H9 (cell line): ENCODE measurements around the gene NBPF4. TPM values are rescaled to one million over a fixed set of nuclear protein-coding genes. Genes with fewer than 3 reads are reported as not detected.
"Not testable (repeated sequence)": the region's sequence is repeated elsewhere in the genome, so short reads cannot be mapped to it uniquely, and the experiment has no call there.

Experiments
- DNase-seq: peaks from one replicate; pipeline ENCODE4 v3.0.0-alpha.2; 2017
- H2AFZ ChIP-seq: one replicate; pipeline ENCODE4 v1.6.1; 2013; ENCODE audit warnings: mild to moderate bottlenecking, low read length, control low read depth, moderate library complexity
- H2AK5ac ChIP-seq: 2 replicates; pipeline ENCODE4 v1.6.1; 2013; ENCODE audit warnings: low read length, control low read depth, mixed read lengths; ENCODE audit not compliant: insufficient read length
- H2BK120ac ChIP-seq: one replicate; pipeline ENCODE4 v1.6.1; 2013; ENCODE audit warnings: low read depth, mild to moderate bottlenecking, low read length, control low read depth, inconsistent platforms; ENCODE audit not compliant: poor library complexity, severe bottlenecking
- H2BK12ac ChIP-seq: 2 replicates; pipeline ENCODE4 v1.6.1; 2013; ENCODE audit warnings: low read length, control low read depth, mixed read lengths, low read depth; ENCODE audit not compliant: insufficient read length
- H2BK15ac ChIP-seq: 2 replicates; pipeline ENCODE4 v1.6.1; 2013; ENCODE audit warnings: low read depth, low read length, control low read depth
- H2BK20ac ChIP-seq: one replicate; pipeline ENCODE4 v1.6.1; 2013; ENCODE audit warnings: low read depth, mild to moderate bottlenecking, low read length, control low read depth, inconsistent platforms; ENCODE audit not compliant: poor library complexity, severe bottlenecking
- H2BK5ac ChIP-seq: 2 replicates; pipeline ENCODE4 v1.6.1; 2013; ENCODE audit warnings: low read length, control low read depth, mixed read lengths; ENCODE audit not compliant: insufficient read length
- H3K14ac ChIP-seq: 2 replicates; pipeline ENCODE4 v1.6.1; 2013; ENCODE audit warnings: low read length, control low read depth; ENCODE audit not compliant: insufficient read depth
- H3K18ac ChIP-seq: 2 replicates; pipeline ENCODE4 v1.6.1; 2013; ENCODE audit warnings: low read depth, mild to moderate bottlenecking, mixed read lengths, low read length, control low read depth; ENCODE audit not compliant: insufficient read length
- H3K23ac ChIP-seq: 2 replicates; pipeline ENCODE4 v1.6.1; 2013; ENCODE audit warnings: low read length, control low read depth, mixed read lengths, low read depth; ENCODE audit not compliant: insufficient read length
- H3K23me2 ChIP-seq: 2 replicates; pipeline ENCODE4 v1.6.1; 2013; ENCODE audit warnings: low read depth, mild to moderate bottlenecking, mixed read lengths, low read length, control low read depth; ENCODE audit not compliant: insufficient read length, poor library complexity, severe bottlenecking
- H3K27ac ChIP-seq: 2 replicates; pipeline ENCODE4 v1.5.1; 2013; ENCODE audit warnings: low read length, control low read depth, mixed read lengths, low read depth; ENCODE audit not compliant: insufficient read length
- H3K27me3 ChIP-seq: 2 replicates; pipeline ENCODE4 v1.6.1; 2013; ENCODE audit warnings: low read length, control low read depth, inconsistent platforms; ENCODE audit not compliant: insufficient read depth
- H3K4ac ChIP-seq: 2 replicates; pipeline ENCODE4 v1.6.1; 2013; ENCODE audit warnings: low read depth, mild to moderate bottlenecking, control low read depth, inconsistent platforms, low read length, moderate library complexity
- H3K4me1 ChIP-seq: 2 replicates; pipeline ENCODE4 v1.6.1; 2013; ENCODE audit warnings: low read length, control low read depth, inconsistent platforms; ENCODE audit not compliant: insufficient read depth
- H3K4me2 ChIP-seq: 2 replicates; pipeline ENCODE4 v1.6.1; 2013; ENCODE audit warnings: low read length, control low read depth, mixed read lengths; ENCODE audit not compliant: insufficient read length, insufficient read depth
- H3K56ac ChIP-seq: 2 replicates; pipeline ENCODE4 v1.6.1; 2013; ENCODE audit warnings: low read depth, mild to moderate bottlenecking, mixed read lengths, low read length, control low read depth; ENCODE audit not compliant: insufficient read length
- H3K79me1 ChIP-seq: 2 replicates; pipeline ENCODE4 v1.6.1; 2013; ENCODE audit warnings: low read depth, mild to moderate bottlenecking, moderate library complexity, low read length, control low read depth, inconsistent platforms; ENCODE audit not compliant: insufficient read depth, poor library complexity, severe bottlenecking
- H3K79me2 ChIP-seq: 2 replicates; pipeline ENCODE4 v1.6.1; 2013; ENCODE audit warnings: low read length, control low read depth, inconsistent platforms; ENCODE audit not compliant: insufficient read depth
- H3K9ac ChIP-seq: 2 replicates; pipeline ENCODE4 v1.6.1; 2013; ENCODE audit warnings: low read length, control low read depth, mixed read lengths; ENCODE audit not compliant: insufficient read length; ENCODE audit errors: extremely low read depth
- H3K9me3 ChIP-seq: one replicate; pipeline ENCODE4 v1.6.1; 2013; ENCODE audit warnings: low read depth, low read length, inconsistent platforms; ENCODE audit not compliant: control insufficient read depth
- H3T11ph ChIP-seq: one replicate; pipeline ENCODE4 v1.6.1; 2013; ENCODE audit warnings: mild to moderate bottlenecking, low read length, control low read depth, inconsistent platforms
- H4K20me1 ChIP-seq: one replicate; pipeline ENCODE4 v1.6.1; 2013; ENCODE audit not compliant: control insufficient read depth, insufficient read length, insufficient read depth
- H4K5ac ChIP-seq: 2 replicates; pipeline ENCODE4 v1.6.1; 2013; ENCODE audit warnings: low read depth, mild to moderate bottlenecking, mixed read lengths, low read length, control low read depth; ENCODE audit not compliant: insufficient read length
- H4K8ac ChIP-seq: replicated peaks from 2 replicates; pipeline ENCODE4 v1.6.1; 2013; ENCODE audit warnings: low read length, control low read depth, mixed read lengths, low read depth; ENCODE audit not compliant: insufficient read length
- H4K91ac ChIP-seq: 2 replicates; pipeline ENCODE4 v1.6.1; 2013; ENCODE audit warnings: low read depth, mild to moderate bottlenecking, moderate library complexity, mixed read lengths, low read length, control low read depth; ENCODE audit not compliant: insufficient read length
- H3K27ac Mint-ChIP-seq, 3 experiments: 2 replicates in 2 of 3; 3 replicates in 1 of 3; pipeline ENCODE4 v1.8.0; 2020 to 2021; ENCODE audit warnings: mixed read lengths in 3 of 3, mild to moderate bottlenecking in 1 of 3, moderate library complexity in 1 of 3
- H3K27me3 Mint-ChIP-seq: 2 replicates; pipeline ENCODE4 v1.8.0; 2021; ENCODE audit warnings: low read depth, mild to moderate bottlenecking, moderate library complexity, mixed read lengths
- H3K36me3 Mint-ChIP-seq, 3 experiments: 2 replicates in 2 of 3; 3 replicates in 1 of 3; pipeline ENCODE4 v1.8.0; 2020 to 2021; ENCODE audit warnings: low read depth in 3 of 3, mixed read lengths in 3 of 3; ENCODE audit not compliant: insufficient read depth in 1 of 3
- H3K4me1 Mint-ChIP-seq, 2 experiments: 2 replicates each; pipeline ENCODE4 v1.8.0; 2020; ENCODE audit warnings: mixed read lengths in 2 of 2
- H3K4me3 Mint-ChIP-seq, 2 experiments: 2 replicates in 1 of 2; 3 replicates in 1 of 2; pipeline ENCODE4 v1.8.0; 2020 to 2021; ENCODE audit warnings: mild to moderate bottlenecking in 2 of 2, mixed read lengths in 2 of 2, moderate library complexity in 1 of 2
- H3K9me3 Mint-ChIP-seq, 2 experiments: 2 replicates in 1 of 2; 3 replicates in 1 of 2; pipeline ENCODE4 v1.8.0; 2020; ENCODE audit warnings: mild to moderate bottlenecking in 2 of 2, mixed read lengths in 2 of 2, moderate library complexity in 1 of 2
- WGBS: extraction: QIAGEN DNeasy Blood & Tissue Kit; methylation state at CpG from one replicate; pipeline ENCODE4 v1.1.7; 2013; ENCODE audit warnings: missing lambda C conversion rate, low lambda C conversion rate, mixed read lengths; ENCODE audit not compliant: insufficient read length; ENCODE audit errors: extremely low coverage; 5-methylcytosine and 5-hydroxymethylcytosine counted together
- total RNA-seq: library from RNA; stranded (reverse); gene quantifications from 2 replicates; pipeline ENCODE4 v1.2.1, GENCODE V29; 2021

NBPF4 gene
- total RNA-seq, 1 experiment from 2014 or later, result not detected

DNA sequence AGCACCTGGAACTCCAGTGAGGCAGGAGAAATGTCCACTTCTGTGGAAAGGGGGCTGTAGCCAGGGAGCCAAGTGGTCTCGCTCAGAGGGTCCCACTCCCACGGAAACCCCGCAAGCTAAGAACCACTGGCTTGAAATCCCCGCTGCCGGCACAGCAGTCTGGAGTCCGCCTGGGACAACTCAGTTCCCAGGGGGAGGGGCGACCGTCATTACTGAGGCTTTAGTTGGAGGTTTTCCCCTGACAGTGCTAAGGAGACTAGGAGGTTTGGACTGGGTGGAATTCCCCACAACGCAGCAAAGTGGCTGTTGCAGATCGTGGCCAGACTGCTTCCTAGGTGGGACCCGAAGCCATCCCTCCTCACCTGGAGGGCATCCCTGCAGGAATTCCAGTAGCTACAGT lies 18.1 kb upstream of the NBPF4 start:
- H2BK5ac ChIP-seq, H3K9me3 ChIP-seq, H3K23ac ChIP-seq, H3K56ac ChIP-seq, H3K4me2 ChIP-seq, H2AFZ ChIP-seq, H2BK20ac ChIP-seq, H3K79me2 ChIP-seq, H2BK15ac ChIP-seq, H3K27ac Mint-ChIP-seq, H4K5ac ChIP-seq, H3T11ph ChIP-seq, H3K14ac ChIP-seq, H2AK5ac ChIP-seq, H4K8ac ChIP-seq, H3K9me3 Mint-ChIP-seq, H3K36me3 Mint-ChIP-seq, H3K18ac ChIP-seq, H3K9ac ChIP-seq, H3K4me3 Mint-ChIP-seq, H2BK120ac ChIP-seq, DNase-seq, H3K4ac ChIP-seq, H3K23me2 ChIP-seq, H3K4me1 Mint-ChIP-seq, H3K79me1 ChIP-seq, H3K27me3 Mint-ChIP-seq, H3K27me3 ChIP-seq, H3K27ac ChIP-seq, H4K91ac ChIP-seq, H4K20me1 ChIP-seq, H2BK12ac ChIP-seq, H3K4me1 ChIP-seq: not testable (repeated sequence)
- WGBS, result no CpG with 5 or more reads among the region's 11 CpGs

DNA sequence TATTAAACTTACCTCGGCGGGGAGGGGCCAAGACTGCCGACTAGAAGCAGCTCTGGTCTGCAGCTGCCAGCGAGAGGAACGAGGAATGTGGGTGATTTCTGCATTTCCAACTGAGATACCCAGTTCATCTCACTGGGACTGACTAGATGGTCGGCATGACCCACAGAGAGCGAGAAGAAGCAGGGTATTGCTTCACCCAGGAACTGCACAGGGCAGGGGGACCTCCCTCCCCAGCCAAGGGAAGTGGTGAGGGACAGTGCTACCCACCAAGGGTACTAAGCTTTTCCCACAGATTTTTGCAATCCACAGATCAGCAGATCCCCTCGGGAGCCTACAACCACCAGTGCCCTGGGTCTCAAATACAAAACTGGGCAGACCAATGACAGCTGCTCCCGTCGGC lies 17.6 kb upstream of the NBPF4 start:
- H3K23ac ChIP-seq, H2AK5ac ChIP-seq, H3K27me3 Mint-ChIP-seq, H3K9me3 ChIP-seq, H2BK120ac ChIP-seq, H3K36me3 Mint-ChIP-seq, DNase-seq, H3K18ac ChIP-seq, H4K8ac ChIP-seq, H3K27me3 ChIP-seq, H3K27ac Mint-ChIP-seq, H3K79me1 ChIP-seq, H2BK12ac ChIP-seq, H2BK15ac ChIP-seq, H2AFZ ChIP-seq, H2BK20ac ChIP-seq, H3K4me3 Mint-ChIP-seq, H2BK5ac ChIP-seq, H4K5ac ChIP-seq, H3K14ac ChIP-seq, H3K23me2 ChIP-seq, H3K4me1 Mint-ChIP-seq, H3K27ac ChIP-seq, H3K4me2 ChIP-seq, H4K91ac ChIP-seq, H3K56ac ChIP-seq, H3T11ph ChIP-seq, H3K4ac ChIP-seq, H3K4me1 ChIP-seq, H4K20me1 ChIP-seq, H3K9ac ChIP-seq, H3K79me2 ChIP-seq, H3K9me3 Mint-ChIP-seq: not testable (repeated sequence)
- no CpG with 5 or more reads among the region's 10 CpGs for WGBS
